GM19372 (cell line): ENCODE results near the gene PLPP4.

Source experiments
- ATAC-seq: cut with Tn5 transposase; IDR thresholded peaks from one replicate; pipeline ENCODE4 v1.9.1; 2021; ENCODE audit warnings: mild to moderate bottlenecking, low read depth, moderate library complexity; ENCODE audit not compliant: unreplicated experiment

PLPP4 gene

DNA sequence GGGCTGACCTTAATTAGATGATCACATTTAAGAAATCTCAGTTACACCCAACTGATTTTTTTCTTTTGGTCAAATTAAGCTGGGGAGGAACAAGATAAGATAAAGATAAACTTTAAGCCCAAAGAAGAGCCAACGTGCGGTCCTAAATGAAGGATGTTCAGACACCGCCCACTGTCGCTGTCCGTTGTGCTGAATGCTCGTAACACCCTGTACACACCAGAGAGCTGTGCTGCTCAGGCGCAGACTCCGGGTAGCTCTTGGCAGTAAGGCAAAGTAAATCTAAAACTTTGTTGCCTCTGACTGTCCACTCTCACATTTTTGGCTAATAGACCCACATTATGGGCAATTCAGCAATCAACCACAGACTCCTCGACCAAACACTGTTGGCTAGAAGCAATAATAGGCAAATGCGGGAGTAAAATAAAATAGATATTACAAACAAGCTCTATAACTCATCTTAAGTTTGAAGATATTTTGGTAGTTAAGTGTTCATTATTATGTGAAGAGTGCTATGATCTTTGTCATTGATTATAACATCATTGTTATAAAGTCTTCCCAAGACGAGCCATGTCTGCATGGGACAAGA is 57.1 kb downstream of the PLPP4 start:
- no peak for ATAC-seq

- ATAC-seq, result no peak
Measured at GRCh38 chr10:120514959-120515358, 57.9 kb downstream of the PLPP4 start.

DNA sequence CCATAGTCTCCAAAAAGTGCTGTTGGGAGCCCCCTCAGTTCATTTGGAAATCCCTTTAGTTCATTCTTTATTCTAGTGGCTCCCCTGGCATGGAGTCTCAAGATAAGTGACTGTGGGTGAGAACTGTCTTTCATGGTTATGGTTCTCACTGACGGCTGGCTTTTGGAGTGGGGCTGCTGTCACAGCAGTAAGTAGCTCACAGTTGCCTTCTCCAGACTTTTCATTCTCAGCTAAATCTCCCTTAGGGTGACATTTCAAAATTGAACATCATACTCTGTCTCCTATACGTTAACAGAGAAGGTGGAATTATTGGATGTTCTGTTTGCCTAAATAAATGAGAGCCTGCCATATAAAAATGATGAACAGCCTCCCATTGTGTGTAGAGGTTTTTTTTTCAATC is 58.7 kb downstream of the PLPP4 start:
- ATAC-seq, result no peak

GRCh38 chr10:120516426-120516825 is 59.4 kb downstream of the PLPP4 start:
- ATAC-seq, result no peak

GRCh38 chr10:120517196-120517595 is 60.2 kb downstream of the PLPP4 start:
- no peak for ATAC-seq

- ATAC-seq, result no peak
Measured at GRCh38 chr10:120517881-120518484, 61.0 kb downstream of the PLPP4 start.

DNA sequence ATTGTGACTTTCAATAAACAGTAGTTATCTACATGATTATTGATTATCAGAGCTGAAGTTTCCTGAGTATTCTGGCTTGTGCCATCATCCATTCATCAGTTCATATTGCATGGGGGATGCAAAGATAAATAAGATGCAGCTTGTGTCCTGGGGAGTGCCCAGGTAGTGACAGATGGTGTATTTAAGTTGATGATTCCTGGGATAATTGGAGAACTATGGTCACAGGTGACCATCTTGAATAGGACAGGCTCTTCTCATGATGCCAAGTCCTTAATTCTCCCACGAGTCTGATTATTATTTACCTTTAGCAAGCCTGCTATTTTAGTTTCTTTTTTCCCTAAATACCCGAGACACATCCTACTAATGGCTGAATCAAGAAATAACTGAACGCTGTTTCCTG is 64.9 kb downstream of the PLPP4 start:
- ATAC-seq, result no peak

GRCh38 chr10:120527691-120528090 is 70.7 kb downstream of the PLPP4 start:
- ATAC-seq, result no peak

DNA sequence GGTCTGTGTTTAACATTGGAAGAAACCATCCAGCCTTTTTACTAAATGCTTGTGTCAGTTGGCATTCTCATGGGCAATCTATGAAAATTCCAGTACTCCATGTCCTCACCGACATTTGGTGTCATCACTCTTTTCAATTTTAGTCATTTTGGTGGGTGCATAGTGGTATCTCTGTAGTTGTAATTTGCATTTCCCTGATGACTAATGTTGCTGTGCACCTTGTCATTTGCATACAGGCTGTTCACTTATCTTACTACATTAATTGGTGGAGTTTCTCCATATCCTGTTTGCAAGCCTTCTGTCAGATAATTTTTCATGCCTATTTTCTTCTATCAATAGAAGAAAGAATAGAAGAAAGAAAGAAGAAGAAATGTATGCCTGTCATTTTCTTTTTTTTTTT is 73.7 kb downstream of the PLPP4 start:
- ATAC-seq, result no peak

GRCh38 chr10:120538091-120538490 is 81.1 kb downstream of the PLPP4 start:
- no peak for ATAC-seq

GRCh38 chr10:120539076-120539475 is 82.0 kb downstream of the PLPP4 start:
- ATAC-seq, result no peak

- ATAC-seq, result no peak
Measured at GRCh38 chr10:120540486-120540885, 83.5 kb downstream of the PLPP4 start.

DNA sequence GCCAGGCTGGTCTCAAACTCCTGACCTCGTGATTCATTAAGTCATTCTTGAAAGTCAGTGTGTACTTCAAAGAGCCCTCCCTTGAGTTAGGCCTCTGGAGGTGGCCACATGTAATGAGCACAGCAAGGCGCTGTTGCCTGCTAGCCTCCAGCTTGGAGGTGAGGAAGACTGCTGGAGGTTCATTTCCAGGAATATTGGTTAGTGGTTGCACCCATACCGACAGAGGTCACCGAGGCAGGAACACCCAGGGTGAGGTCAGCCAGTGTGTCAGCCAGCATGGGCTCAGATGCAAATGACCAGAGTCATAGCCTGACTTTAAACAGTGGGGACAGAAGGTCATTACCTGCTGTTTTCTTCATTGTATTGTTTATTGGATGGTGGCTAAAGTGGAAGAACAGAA is 85.0 kb downstream of the PLPP4 start:
- ATAC-seq, result no peak

DNA sequence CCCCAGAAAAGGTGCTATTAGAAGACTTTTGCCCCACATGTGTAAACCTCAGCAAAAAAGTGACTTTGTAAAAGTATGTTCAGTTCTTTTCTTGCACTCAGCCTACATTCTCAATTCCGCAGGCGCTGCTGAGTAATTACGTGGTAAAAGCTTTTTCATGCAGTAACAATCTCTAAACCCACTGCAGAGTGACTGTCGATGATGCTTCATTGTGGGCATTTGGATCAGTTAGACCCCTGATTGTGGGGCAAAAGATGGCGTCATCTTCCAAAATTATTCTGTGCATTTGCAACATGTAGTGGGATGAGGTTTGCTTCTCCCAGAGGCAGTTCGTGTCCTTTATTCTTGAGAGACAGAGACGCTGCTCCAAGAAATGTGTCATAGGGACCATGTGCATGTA is 85.6 kb downstream of the PLPP4 start:
- no peak for ATAC-seq

GRCh38 chr10:120543291-120543690 is 86.3 kb downstream of the PLPP4 start:
- ATAC-seq, result no peak

- ATAC-seq, result no peak
Measured at GRCh38 chr10:120548210-120548609, 91.2 kb downstream of the PLPP4 start.

GRCh38 chr10:120552262-120552661 is 95.2 kb downstream of the PLPP4 start:
- no peak for ATAC-seq

- no peak for ATAC-seq
Measured at GRCh38 chr10:120553911-120554310, 96.9 kb downstream of the PLPP4 start.

GRCh38 chr10:120555436-120555835 is 98.4 kb downstream of the PLPP4 start:
- no peak for ATAC-seq

GRCh38 chr10:120555842-120556532 is 99.0 kb downstream of the PLPP4 start:
- ATAC-seq, result no peak

GRCh38 chr10:120557311-120557710 is 100.3 kb downstream of the PLPP4 start:
- ATAC-seq, result no peak

DNA sequence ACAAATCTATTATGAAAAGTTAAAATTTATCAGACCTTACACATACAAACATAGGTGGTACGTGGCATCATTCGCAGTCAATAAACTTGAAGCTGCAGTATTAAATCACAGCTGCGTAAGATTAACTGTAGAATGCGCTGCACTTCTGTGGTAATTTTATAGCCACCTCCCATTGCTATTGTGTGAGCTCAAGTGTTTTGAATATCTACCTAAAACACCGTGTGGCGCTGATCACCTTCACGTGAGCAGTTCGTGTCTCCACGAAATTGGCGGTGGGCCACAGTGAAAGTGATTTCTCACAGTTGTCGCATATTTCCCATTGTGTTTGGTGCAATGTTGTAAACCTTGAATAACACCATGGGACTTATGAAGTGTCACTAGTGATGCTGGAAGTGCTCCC is 102.8 kb downstream of the PLPP4 start:
- no peak for ATAC-seq
